Liver (tissue), 9 donors: ENCODE results near the gene MRPL37. TPM values are rescaled to one million over a fixed set of nuclear protein-coding genes. Genes with fewer than 3 reads are reported as not detected.

Experiments used
- DNase-seq: peaks from one replicate; pipeline ENCODE4 v3.0.0-alpha.2; 2017; ENCODE audit warnings: low spot score
- H3K27ac ChIP-seq, 2 donors: one replicate each; pipeline ENCODE4 v1.7.0; 2013; ENCODE audit warnings: inconsistent platforms in 2 of 2, low read length in 2 of 2, control low read depth in 1 of 2, low read depth in 1 of 2, mild to moderate bottlenecking in 1 of 2
- H3K27me3 ChIP-seq, 4 donors: one replicate each; pipeline versions ENCODE4 v1.6.1 to v1.7.0; 2013; ENCODE audit warnings: low read length in 3 of 4, inconsistent platforms in 1 of 4, mild to moderate bottlenecking in 1 of 4, moderate library complexity in 1 of 4; ENCODE audit not compliant: control insufficient read depth in 4 of 4, insufficient read depth in 4 of 4
- H3K36me3 ChIP-seq, 4 donors: one replicate each; pipeline versions ENCODE4 v1.6.1 to v1.7.0; 2013; ENCODE audit warnings: low read length in 3 of 4, mild to moderate bottlenecking in 3 of 4, low read depth in 1 of 4, moderate library complexity in 1 of 4; ENCODE audit not compliant: control insufficient read depth in 4 of 4, insufficient read depth in 3 of 4
- H3K4me1 ChIP-seq, 4 donors: one replicate each; pipeline versions ENCODE4 v1.6.1 to v1.7.0; 2013; ENCODE audit warnings: low read length in 3 of 4, mild to moderate bottlenecking in 3 of 4, moderate library complexity in 1 of 4; ENCODE audit not compliant: control insufficient read depth in 4 of 4, insufficient read depth in 4 of 4
- H3K4me3 ChIP-seq, 3 donors: one replicate each; pipeline versions ENCODE4 v1.6.1 to v1.7.0; 2013; ENCODE audit warnings: low read length in 3 of 3, control low read depth in 1 of 3, low read depth in 1 of 3, mild to moderate bottlenecking in 1 of 3
- H3K9ac ChIP-seq, 2 donors: one replicate each; pipeline ENCODE4 v1.7.0; 2013; ENCODE audit warnings: low read length in 2 of 2, mild to moderate bottlenecking in 2 of 2, moderate library complexity in 2 of 2, control low read depth in 1 of 2, low read depth in 1 of 2
- H3K9me3 ChIP-seq, 4 donors: one replicate each; pipeline versions ENCODE4 v1.6.1 to v1.7.0; 2013; ENCODE audit warnings: low read length in 3 of 4; ENCODE audit not compliant: control insufficient read depth in 4 of 4
- CTCF ChIP-seq: fragments of 150-350 bp; IDR thresholded peaks from 2 replicates; pipeline ENCODE4 v1.5.1; 2017; ENCODE audit warnings: improper control_type of control experiment, low read depth, low read length; ENCODE audit not compliant: missing input control
- EGR1 ChIP-seq, 2 donors: IDR thresholded peaks; 2 replicates each; pipeline ENCODE4 v1.6.1; 2016 to 2018; ENCODE audit warnings: antibody characterized with exemption in 2 of 2, low read depth in 2 of 2
- FOXA1 ChIP-seq: IDR thresholded peaks from 2 replicates; pipeline ENCODE4 v1.6.1; 2016; ENCODE audit warnings: antibody characterized with exemption
- FOXA2 ChIP-seq: IDR thresholded peaks from 2 replicates; pipeline ENCODE4 v1.6.1; 2016; ENCODE audit warnings: antibody characterized with exemption
- GABPA ChIP-seq, 2 donors: IDR thresholded peaks in 1 of 2; conservative IDR thresholded peaks in 1 of 2; 2 replicates each; pipeline ENCODE4 v1.6.1; 2016; ENCODE audit warnings: antibody characterized with exemption in 2 of 2, mild to moderate bottlenecking in 1 of 2, moderate library complexity in 1 of 2
- HNF4A ChIP-seq, 2 donors: conservative IDR thresholded peaks; 2 replicates each; pipeline ENCODE4 v1.6.1; 2016; ENCODE audit warnings: antibody characterized with exemption in 2 of 2, mild to moderate bottlenecking in 2 of 2
- HNF4G ChIP-seq: IDR thresholded peaks from 2 replicates; pipeline ENCODE4 v1.6.1; 2016; ENCODE audit warnings: antibody characterized with exemption
- JUND ChIP-seq, 2 donors: IDR thresholded peaks; 2 replicates each; pipeline ENCODE4 v1.6.1; 2016; ENCODE audit warnings: antibody characterized with exemption in 2 of 2
- REST ChIP-seq: IDR thresholded peaks from 2 replicates; pipeline ENCODE4 v1.6.1; 2016; ENCODE audit warnings: antibody characterized with exemption, mild to moderate bottlenecking
- RXRA ChIP-seq, 2 donors: IDR thresholded peaks; 2 replicates each; pipeline ENCODE4 v1.6.1; 2017 to 2018; ENCODE audit warnings: antibody characterized with exemption in 2 of 2, mild to moderate bottlenecking in 1 of 2
- WGBS: extraction: QIAGEN DNeasy Blood & Tissue Kit; methylation state at CpG from one replicate; pipeline ENCODE4 v1.1.7; 2013; 5-methylcytosine and 5-hydroxymethylcytosine counted together
- polyA plus RNA-seq, 2 donors: library from polyadenylated mRNA; stranded (reverse) in 1 of 2; unstranded in 1 of 2; fragments of 200-250 nt in 1 of 2; fragments of >200 nt in 1 of 2; fragmentation: Nextera tagmentation in 1 of 2; extraction: Ambion mirVana in 1 of 2; gene quantifications; one replicate each; pipeline versions ENCODE4 v1.2.1 to v1.2.3, GENCODE V29; 2013 to 2015
- total RNA-seq, 2 donors: library from RNA; depleted of rRNA; stranded (reverse); fragments of >200 nt; gene quantifications; one replicate each; pipeline ENCODE4 v1.2.3, GENCODE V29; 2014
- TF ChIP-seq, protein P1 (sequence below): IDR thresholded peaks from 2 replicates; pipeline ENCODE4 v1.6.1; 2016; ENCODE audit warnings: antibody characterized with exemption
- TF ChIP-seq, protein P2 (sequence below): IDR thresholded peaks from 2 replicates; pipeline ENCODE4 v1.6.1; 2016; ENCODE audit warnings: antibody characterized with exemption
- donor health status: healthy.
- donor health status: healthy.
- donor health status: healthy.
- donor health status: healthy.
- donor health status: healthy.

MRPL37 gene
- total and polyA plus RNA-seq, 4 donors, result 34.7 to 114 (median 69.2) TPM

- TF ChIP-seq, protein P1, sequence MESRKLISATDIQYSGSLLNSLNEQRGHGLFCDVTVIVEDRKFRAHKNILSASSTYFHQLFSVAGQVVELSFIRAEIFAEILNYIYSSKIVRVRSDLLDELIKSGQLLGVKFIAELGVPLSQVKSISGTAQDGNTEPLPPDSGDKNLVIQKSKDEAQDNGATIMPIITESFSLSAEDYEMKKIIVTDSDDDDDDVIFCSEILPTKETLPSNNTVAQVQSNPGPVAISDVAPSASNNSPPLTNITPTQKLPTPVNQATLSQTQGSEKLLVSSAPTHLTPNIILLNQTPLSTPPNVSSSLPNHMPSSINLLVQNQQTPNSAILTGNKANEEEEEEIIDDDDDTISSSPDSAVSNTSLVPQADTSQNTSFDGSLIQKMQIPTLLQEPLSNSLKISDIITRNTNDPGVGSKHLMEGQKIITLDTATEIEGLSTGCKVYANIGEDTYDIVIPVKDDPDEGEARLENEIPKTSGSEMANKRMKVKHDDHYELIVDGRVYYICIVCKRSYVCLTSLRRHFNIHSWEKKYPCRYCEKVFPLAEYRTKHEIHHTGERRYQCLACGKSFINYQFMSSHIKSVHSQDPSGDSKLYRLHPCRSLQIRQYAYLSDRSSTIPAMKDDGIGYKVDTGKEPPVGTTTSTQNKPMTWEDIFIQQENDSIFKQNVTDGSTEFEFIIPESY, result no peak
- TF ChIP-seq EGR1 (IDR thresholded peaks at IDR 0.05; ENCODE audit: low read depth in 2 of 2) (no peak), JUND (IDR thresholded peaks at IDR 0.05) (no peak), FOXA2 (no peak), RXRA (IDR thresholded peaks at IDR 0.05) (no peak), GABPA (IDR thresholded peaks at IDR 0.05 in 1 of 2, conservative IDR thresholded peaks at IDR 0.05 in 1 of 2) (no peak), HNF4G (no peak)
- TF ChIP-seq, protein P2, sequence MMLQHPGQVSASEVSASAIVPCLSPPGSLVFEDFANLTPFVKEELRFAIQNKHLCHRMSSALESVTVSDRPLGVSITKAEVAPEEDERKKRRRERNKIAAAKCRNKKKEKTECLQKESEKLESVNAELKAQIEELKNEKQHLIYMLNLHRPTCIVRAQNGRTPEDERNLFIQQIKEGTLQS, result no peak
Measured at GRCh38 chr1:54253480-54253879, 53.5 kb downstream of the MRPL37 start (continued).

- no peak overlapping the region for H3K4me3 ChIP-seq
- H3K27me3 ChIP-seq, result no peaks in the 10 kb centered on the region
- WGBS, result 75% methylated on average over 10 of the region's 10 CpGs
- no peak for DNase-seq
- H3K9me3 ChIP-seq, result no peaks in the 10 kb centered on the region
- no peak overlapping the region for H3K9ac ChIP-seq
- H3K4me1 ChIP-seq, result no peaks in the 10 kb centered on the region
- H3K27ac ChIP-seq, result no peak overlapping the region
- TF ChIP-seq EGR1 (IDR thresholded peaks at IDR 0.05; ENCODE audit: low read depth in 2 of 2), result no peak
- no peak for TF ChIP-seq JUND (IDR thresholded peaks at IDR 0.05)
- no peak for TF ChIP-seq GABPA (IDR thresholded peaks at IDR 0.05 in 1 of 2, conservative IDR thresholded peaks at IDR 0.05 in 1 of 2)
- TF ChIP-seq REST, result no peak
- no peak for TF ChIP-seq HNF4A (conservative IDR thresholded peaks at IDR 0.05)
- TF ChIP-seq FOXA1, result no peak
- no peak for TF ChIP-seq CTCF
- TF ChIP-seq RXRA (IDR thresholded peaks at IDR 0.05), result no peak
- TF ChIP-seq, protein P1, result no peak
- TF ChIP-seq FOXA2, result no peak
- peaks cover 0 to 17% (median 3%) of the 10 kb centered on the region in 4 donors for H3K36me3 ChIP-seq
Measured at GRCh38 chr1:54254055-54254454, 54.1 kb downstream of the MRPL37 start.
